Uterus (tissue), 4 donors: ENCODE results near the gene MEIS2. TPM values are rescaled to one million over a fixed set of nuclear protein-coding genes. Genes with fewer than 3 reads are reported as not detected.

Experiments used
- DNase-seq, 2 donors: peaks; one replicate each; pipeline ENCODE4 v3.0.0-alpha.2; 2019 to 2020
- H3K27ac ChIP-seq, 2 donors: fragments of 200-600 bp; sonication (generic); 1 replicate in 1 of 2; 2 replicates in 1 of 2; pipeline ENCODE4 v1.5.1; 2016 to 2018
- H3K27me3 ChIP-seq, 2 donors: fragments of 200-600 bp; sonication (generic); one replicate each; pipeline ENCODE4 v1.5.1; 2018 to 2019; ENCODE audit warnings: control low read depth in 1 of 2
- H3K36me3 ChIP-seq, 2 donors: fragments of 200-600 bp; sonication (generic); one replicate each; pipeline ENCODE4 v1.5.1; 2019; ENCODE audit warnings: control low read depth in 1 of 2
- H3K4me1 ChIP-seq, 2 donors: fragments of 200-600 bp; sonication (generic); one replicate each; pipeline ENCODE4 v1.5.1; 2018 to 2019; ENCODE audit warnings: control low read depth in 1 of 2
- H3K4me3 ChIP-seq, 2 donors: fragments of 200-600 bp; sonication (generic); 1 replicate in 1 of 2; 2 replicates in 1 of 2; pipeline ENCODE4 v1.5.1; 2018 to 2019; ENCODE audit warnings: mild to moderate bottlenecking in 1 of 2
- H3K9me3 ChIP-seq, 2 donors: fragments of 200-600 bp; sonication (generic); one replicate each; pipeline ENCODE4 v1.5.1; 2019; ENCODE audit warnings: control low read depth in 1 of 2
- POLR2A ChIP-seq, 2 donors: fragments of 450-650 bp; IDR thresholded peaks; one replicate each; pipeline ENCODE4 v1.6.1; 2016; ENCODE audit warnings: antibody characterized with exemption in 2 of 2, mild to moderate bottlenecking in 1 of 2, moderate library complexity in 1 of 2
- intact Hi-C: fragments of 100-400 bp; cut with DNase I; formaldehyde crosslinking; loops from one replicate; pipeline ENCODE4 v1.15.1; 2023; ENCODE audit warnings: low total_unique reads
- total RNA-seq, 4 donors: library from RNA; depleted of rRNA in 3 of 4; stranded (reverse); fragments of >200 nt in 3 of 4; gene quantifications; one replicate each; pipeline versions ENCODE4 v1.1.0 to v1.2.4, GENCODE V29; 2014 to 2023
- TF ChIP-seq, protein P1 (sequence below), 4 experiments: fragments of 200-600 bp in 2 of 4; fragments of 450-650 bp in 2 of 4; sonication (generic) in 2 of 4; IDR thresholded peaks; one replicate each; pipeline ENCODE4 v1.5.1; 2016 to 2019; ENCODE audit warnings: antibody characterized with exemption in 4 of 4, mild to moderate bottlenecking in 2 of 4, moderate library complexity in 1 of 4
- donor health status: DM: yes; HTN: yes; CAD: no.

Gene MEIS2
- total RNA-seq, 4 donors from 2014 or later: 84.0 to 184 (median 112) TPM

DNA sequence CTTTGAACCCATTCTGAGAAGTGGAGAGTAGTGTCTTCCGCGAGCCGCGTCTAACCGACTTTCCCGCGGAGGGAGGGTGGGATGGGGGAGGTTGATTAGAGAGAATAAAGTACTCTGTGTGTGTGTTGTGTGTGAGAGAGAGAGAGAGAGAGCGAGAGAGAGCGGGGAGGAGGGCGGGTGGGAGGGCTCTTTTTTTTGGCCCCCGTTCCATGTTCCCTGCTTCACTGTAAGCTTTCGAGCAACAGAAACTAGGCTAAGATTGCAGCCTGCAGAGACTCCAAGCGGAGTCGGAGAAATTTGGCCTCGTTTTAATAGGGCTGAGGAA lies 1.6 kb upstream of the MEIS2 start:
- Histone ChIP-seq H3K36me3 (no peaks in the 10 kb centered on the region), H3K27me3 (no peaks in the 10 kb centered on the region), H3K4me1 (no peaks in the 10 kb centered on the region), H3K27ac (peak overlapping the region; percentile 97), H3K4me3 (peak overlapping the region; percentile 66 to 92), H3K9me3 (no peaks in the 10 kb centered on the region)
- TF ChIP-seq, protein P1, sequence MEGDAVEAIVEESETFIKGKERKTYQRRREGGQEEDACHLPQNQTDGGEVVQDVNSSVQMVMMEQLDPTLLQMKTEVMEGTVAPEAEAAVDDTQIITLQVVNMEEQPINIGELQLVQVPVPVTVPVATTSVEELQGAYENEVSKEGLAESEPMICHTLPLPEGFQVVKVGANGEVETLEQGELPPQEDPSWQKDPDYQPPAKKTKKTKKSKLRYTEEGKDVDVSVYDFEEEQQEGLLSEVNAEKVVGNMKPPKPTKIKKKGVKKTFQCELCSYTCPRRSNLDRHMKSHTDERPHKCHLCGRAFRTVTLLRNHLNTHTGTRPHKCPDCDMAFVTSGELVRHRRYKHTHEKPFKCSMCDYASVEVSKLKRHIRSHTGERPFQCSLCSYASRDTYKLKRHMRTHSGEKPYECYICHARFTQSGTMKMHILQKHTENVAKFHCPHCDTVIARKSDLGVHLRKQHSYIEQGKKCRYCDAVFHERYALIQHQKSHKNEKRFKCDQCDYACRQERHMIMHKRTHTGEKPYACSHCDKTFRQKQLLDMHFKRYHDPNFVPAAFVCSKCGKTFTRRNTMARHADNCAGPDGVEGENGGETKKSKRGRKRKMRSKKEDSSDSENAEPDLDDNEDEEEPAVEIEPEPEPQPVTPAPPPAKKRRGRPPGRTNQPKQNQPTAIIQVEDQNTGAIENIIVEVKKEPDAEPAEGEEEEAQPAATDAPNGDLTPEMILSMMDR (IDR thresholded peaks at IDR 0.05): peak in 1 of 4 experiments; percentile 22
- TF ChIP-seq POLR2A (IDR thresholded peaks at IDR 0.05): no peak
- intact Hi-C loops: no loop called here
- DNase-seq: peak in 1 of 2 donors; percentile 78

DNA sequence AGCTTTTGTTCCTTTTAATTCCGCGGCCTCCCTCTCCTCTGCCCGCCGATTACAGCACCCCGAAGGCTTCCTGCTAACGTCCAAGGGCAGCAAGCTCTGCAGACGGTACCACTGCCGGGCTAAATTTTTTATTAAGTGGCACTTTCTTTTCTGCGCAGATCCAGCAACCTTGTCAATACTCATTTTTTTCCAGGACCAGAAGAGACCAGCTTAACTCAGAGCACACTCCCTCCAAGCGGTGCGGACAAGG lies 542 bp upstream of the MEIS2 start:
- Histone ChIP-seq H3K27me3 (no peaks in the 10 kb centered on the region), H3K9me3 (no peaks in the 10 kb centered on the region), H3K4me3 (peak overlapping the region; percentile 66 to 92), H3K4me1 (no peaks in the 10 kb centered on the region), H3K36me3 (no peaks in the 10 kb centered on the region), H3K27ac (peak overlapping the region; percentile 97)
- DNase-seq: no peak
- intact Hi-C loops: no loop called here
- TF ChIP-seq, protein P1 (IDR thresholded peaks at IDR 0.05): no peak
- TF ChIP-seq POLR2A (IDR thresholded peaks at IDR 0.05): no peak

DNA sequence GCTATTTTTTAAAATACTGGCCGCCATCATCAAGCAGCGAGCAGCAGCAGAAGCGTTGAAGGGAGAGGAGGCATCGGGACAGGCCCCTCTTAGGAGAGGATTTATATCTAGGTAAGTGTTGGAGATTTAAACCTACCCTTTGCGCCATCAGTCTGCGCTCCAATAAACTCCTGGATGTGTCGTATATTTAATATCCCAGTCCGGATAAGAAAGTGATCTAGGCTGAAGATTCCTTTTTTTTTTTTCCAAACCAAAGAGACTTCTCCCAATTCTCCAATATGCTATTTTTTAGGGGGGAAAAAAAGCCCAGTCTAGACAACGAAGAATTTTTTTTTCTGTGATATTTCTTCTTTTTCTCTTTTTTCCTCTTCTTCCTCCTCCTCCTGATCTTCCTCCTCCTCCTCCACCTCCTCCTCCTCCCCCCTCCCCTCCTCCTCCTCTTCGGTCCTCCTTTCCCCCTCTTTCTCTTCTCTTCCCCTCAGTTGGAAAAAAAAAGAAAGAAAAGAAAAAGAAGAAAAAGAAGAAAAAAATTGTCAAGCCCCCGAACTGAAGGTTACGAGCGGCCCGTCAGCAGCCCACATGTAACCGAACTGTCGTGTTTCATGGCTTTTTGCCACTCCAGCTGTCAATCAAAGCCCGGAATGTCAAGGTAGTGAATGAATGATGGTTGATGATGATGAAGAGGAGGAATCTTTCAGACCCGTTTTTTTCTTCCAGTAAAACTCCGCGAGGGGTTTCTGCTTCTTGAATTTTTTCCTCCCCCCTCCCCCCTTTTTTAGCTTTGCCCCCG lies 835 bp downstream of the MEIS2 start:
- no peaks in the 10 kb centered on the region for H3K27me3 ChIP-seq
- no peaks in the 10 kb centered on the region for H3K36me3 ChIP-seq
- TF ChIP-seq, protein P1 (IDR thresholded peaks at IDR 0.05): no peak
- TF ChIP-seq POLR2A (IDR thresholded peaks at IDR 0.05): no peak
- intact Hi-C loops: loop anchor here (5.0 kb wide), 1 partner anchor 212 kb away; no protein-coding TSS in a partner anchor
- H3K9me3 ChIP-seq: no peaks in the 10 kb centered on the region
- DNase-seq: peak; percentile 66 to 68
- H3K4me3 ChIP-seq: peak overlapping the region; percentile 66 to 92
- peak overlapping the region; percentile 97 for H3K27ac ChIP-seq
- no peaks in the 10 kb centered on the region for H3K4me1 ChIP-seq

DNA sequence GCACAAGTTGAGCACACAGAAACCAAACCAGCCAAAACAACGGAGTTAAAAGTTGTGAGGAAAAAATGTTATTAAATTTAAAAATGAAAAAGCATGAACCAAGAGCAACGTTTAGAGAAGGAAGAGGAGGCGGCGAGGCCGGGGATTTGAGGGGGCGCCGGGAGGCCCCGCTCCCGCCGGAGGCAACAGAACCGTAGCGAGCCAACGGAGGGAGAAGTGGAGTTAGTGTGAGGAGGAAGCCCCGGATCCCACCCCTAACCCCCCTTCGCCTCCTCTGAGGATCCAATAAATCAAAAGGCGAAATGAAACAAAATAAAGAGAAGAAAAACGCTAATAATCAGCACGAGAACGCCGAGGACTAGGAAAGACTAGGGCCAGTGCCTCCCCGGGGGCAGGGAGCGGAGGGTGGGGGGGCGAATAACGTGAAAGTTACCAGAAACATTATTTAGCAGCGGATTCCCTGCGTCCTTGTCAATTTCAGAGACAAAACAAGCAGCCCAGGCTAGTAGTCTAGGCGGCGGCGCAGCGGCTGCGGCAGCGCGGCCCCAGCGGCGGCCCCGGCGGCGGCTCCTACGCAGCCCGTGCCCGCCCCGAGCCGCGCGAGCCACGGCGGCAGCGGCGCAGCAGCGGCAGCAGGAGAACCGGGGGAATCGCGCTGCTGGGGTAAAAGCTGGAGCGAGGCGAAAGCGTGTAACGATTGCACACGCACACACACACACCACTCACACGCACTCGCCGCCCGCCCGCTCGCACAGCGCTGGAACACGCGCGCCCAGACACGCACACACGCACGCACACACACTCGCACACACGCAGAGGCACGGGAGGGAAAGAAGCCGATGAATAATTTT lies 1.7 kb downstream of the MEIS2 start:
- DNase-seq: peak; percentile 44 to 57
- TF ChIP-seq, protein P1 (IDR thresholded peaks at IDR 0.05): no peak
- no peak for TF ChIP-seq POLR2A (IDR thresholded peaks at IDR 0.05)
- Histone ChIP-seq H3K4me3 (peak overlapping the region; percentile 66 to 92), H3K27me3 (no peaks in the 10 kb centered on the region), H3K36me3 (no peaks in the 10 kb centered on the region), H3K4me1 (no peaks in the 10 kb centered on the region), H3K27ac (peak overlapping the region; percentile 97), H3K9me3 (no peaks in the 10 kb centered on the region)
- intact Hi-C loops: loop anchor here (5.0 kb wide), 1 partner anchor 211 kb away; no protein-coding TSS in a partner anchor
